ENCODE measurements around the gene B3GAT1. TPM values are rescaled to one million over a fixed set of nuclear protein-coding genes. Genes with fewer than 3 reads are reported as not detected.

Gene B3GAT1
- total RNA-seq, 1 experiment from 2014 or later: 0.10 TPM

DNA sequence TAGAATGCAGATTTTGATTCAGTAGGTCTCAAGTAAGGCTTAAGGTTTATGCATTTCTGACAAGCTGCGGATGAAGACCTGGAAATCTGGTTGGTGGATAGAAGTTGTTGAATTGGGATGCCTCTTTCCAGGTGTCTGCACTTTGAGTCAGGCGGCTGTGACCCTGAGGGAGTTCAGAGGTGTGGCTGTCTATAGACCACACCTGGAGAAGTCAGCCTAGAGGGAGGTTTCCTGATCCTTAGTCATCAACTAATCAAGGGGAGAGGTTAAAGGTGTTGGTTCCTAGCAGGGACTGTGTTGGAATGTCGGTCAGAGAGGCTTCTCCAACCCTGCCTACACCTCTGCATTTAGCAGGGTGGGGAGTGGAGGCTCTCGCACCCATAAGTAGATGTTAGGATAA lies 72.3 kb downstream of the B3GAT1 start:
- CTCF ChIA-PET: no interaction called here
- no peak overlapping the region for H3K27ac ChIP-seq (ENCODE audit: low read length)

DNA sequence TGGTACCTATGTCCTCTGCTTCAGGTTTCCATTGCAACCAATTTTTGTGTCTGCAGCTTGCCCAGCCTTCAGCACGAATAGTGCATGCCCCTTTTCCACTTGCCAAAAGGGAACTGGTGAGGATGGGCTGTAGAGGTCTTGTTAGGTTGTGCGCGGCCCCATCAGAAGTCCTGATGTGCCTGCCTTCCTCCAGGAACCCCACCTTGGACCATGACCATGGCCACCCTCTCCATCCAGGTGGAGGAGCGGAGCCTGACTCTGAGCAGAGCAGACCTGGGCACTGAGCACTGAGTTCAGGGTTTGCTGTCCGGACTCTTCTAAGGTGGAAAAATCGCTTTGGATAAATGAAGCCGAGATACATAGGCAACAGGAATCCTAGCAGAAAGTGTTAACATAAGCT lies 73.4 kb downstream of the B3GAT1 start:
- TF ChIP-seq, protein P1, sequence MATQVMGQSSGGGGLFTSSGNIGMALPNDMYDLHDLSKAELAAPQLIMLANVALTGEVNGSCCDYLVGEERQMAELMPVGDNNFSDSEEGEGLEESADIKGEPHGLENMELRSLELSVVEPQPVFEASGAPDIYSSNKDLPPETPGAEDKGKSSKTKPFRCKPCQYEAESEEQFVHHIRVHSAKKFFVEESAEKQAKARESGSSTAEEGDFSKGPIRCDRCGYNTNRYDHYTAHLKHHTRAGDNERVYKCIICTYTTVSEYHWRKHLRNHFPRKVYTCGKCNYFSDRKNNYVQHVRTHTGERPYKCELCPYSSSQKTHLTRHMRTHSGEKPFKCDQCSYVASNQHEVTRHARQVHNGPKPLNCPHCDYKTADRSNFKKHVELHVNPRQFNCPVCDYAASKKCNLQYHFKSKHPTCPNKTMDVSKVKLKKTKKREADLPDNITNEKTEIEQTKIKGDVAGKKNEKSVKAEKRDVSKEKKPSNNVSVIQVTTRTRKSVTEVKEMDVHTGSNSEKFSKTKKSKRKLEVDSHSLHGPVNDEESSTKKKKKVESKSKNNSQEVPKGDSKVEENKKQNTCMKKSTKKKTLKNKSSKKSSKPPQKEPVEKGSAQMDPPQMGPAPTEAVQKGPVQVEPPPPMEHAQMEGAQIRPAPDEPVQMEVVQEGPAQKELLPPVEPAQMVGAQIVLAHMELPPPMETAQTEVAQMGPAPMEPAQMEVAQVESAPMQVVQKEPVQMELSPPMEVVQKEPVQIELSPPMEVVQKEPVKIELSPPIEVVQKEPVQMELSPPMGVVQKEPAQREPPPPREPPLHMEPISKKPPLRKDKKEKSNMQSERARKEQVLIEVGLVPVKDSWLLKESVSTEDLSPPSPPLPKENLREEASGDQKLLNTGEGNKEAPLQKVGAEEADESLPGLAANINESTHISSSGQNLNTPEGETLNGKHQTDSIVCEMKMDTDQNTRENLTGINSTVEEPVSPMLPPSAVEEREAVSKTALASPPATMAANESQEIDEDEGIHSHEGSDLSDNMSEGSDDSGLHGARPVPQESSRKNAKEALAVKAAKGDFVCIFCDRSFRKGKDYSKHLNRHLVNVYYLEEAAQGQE (IDR thresholded peaks at IDR 0.05; ENCODE audit: insufficient read depth in 1 of 2, low read depth in 2 of 2, low read length in 1 of 2): no peak
- no peak for TF ChIP-seq SIN3A (IDR thresholded peaks at IDR 0.05; ENCODE audit: borderline replicate concordance, insufficient read depth, low read depth, low read length)
- no peak for TF ChIP-seq TCF7L2 (IDR thresholded peaks at IDR 0.05; ENCODE audit: low read depth, low read length)
- no peak for TF ChIP-seq POLR2AphosphoS5 (IDR thresholded peaks at IDR 0.05; ENCODE audit: low read depth, low read length)
- TF ChIP-seq, protein P2, sequence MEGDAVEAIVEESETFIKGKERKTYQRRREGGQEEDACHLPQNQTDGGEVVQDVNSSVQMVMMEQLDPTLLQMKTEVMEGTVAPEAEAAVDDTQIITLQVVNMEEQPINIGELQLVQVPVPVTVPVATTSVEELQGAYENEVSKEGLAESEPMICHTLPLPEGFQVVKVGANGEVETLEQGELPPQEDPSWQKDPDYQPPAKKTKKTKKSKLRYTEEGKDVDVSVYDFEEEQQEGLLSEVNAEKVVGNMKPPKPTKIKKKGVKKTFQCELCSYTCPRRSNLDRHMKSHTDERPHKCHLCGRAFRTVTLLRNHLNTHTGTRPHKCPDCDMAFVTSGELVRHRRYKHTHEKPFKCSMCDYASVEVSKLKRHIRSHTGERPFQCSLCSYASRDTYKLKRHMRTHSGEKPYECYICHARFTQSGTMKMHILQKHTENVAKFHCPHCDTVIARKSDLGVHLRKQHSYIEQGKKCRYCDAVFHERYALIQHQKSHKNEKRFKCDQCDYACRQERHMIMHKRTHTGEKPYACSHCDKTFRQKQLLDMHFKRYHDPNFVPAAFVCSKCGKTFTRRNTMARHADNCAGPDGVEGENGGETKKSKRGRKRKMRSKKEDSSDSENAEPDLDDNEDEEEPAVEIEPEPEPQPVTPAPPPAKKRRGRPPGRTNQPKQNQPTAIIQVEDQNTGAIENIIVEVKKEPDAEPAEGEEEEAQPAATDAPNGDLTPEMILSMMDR (IDR thresholded peaks at IDR 0.05): no peak
- no peak for ATAC-seq

More for the DNA sequence above, 72.3 kb downstream of the B3GAT1 start:
- TF ChIP-seq POLR2AphosphoS5 (IDR thresholded peaks at IDR 0.05; ENCODE audit: low read depth, low read length): no peak
- TF ChIP-seq SIN3A (IDR thresholded peaks at IDR 0.05; ENCODE audit: borderline replicate concordance, insufficient read depth, low read depth, low read length): no peak
- TF ChIP-seq, protein P1 (IDR thresholded peaks at IDR 0.05; ENCODE audit: insufficient read depth in 1 of 2, low read depth in 2 of 2, low read length in 1 of 2): no peak
- no peak for TF ChIP-seq TCF7L2 (IDR thresholded peaks at IDR 0.05; ENCODE audit: low read depth, low read length)
- TF ChIP-seq, protein P2 (IDR thresholded peaks at IDR 0.05): no peak
- H3K27me3 ChIP-seq (ENCODE audit: control insufficient read depth, insufficient read depth, low read length): no peaks in the 10 kb centered on the region
- no TSS peak for BruUV-seq (replicated peaks)
- no peaks in the 10 kb centered on the region for H3K36me3 ChIP-seq (ENCODE audit: control insufficient read depth, insufficient read depth, low read length)
- no peak for DNase-seq (ENCODE audit: low read depth, low spot score)
- H3K4me3 ChIP-seq (ENCODE audit: low read depth in 2 of 2, low read length in 2 of 2): no peak overlapping the region
- no peak for ATAC-seq
- in situ Hi-C loops (cut with HindIII; ENCODE audit: low pct_unique_long_range_greater_than_20kb, low sequenced_read_pairs) (no loop called here), intact Hi-C loops (cut with micrococcal nuclease; ENCODE audit: unreplicated experiment) (no loop called here)
- H3K9me3 ChIP-seq (ENCODE audit: control insufficient read depth, insufficient read depth, low read depth, low read length): no peaks in the 10 kb centered on the region
- no peaks in the 10 kb centered on the region for H3K4me1 ChIP-seq (ENCODE audit: control insufficient read depth, insufficient read depth, low read length)
- POLR2A ChIA-PET: no interaction called here

More for the DNA sequence above, 73.4 kb downstream of the B3GAT1 start:
- no TSS peak for BruUV-seq (replicated peaks)
- no peak overlapping the region for H3K27ac ChIP-seq (ENCODE audit: low read length)
- H3K36me3 ChIP-seq (ENCODE audit: control insufficient read depth, insufficient read depth, low read length): no peaks in the 10 kb centered on the region
- ChIA-PET CTCF (no interaction called here), POLR2A (no interaction called here)
- H3K9me3 ChIP-seq (ENCODE audit: control insufficient read depth, insufficient read depth, low read depth, low read length): no peaks in the 10 kb centered on the region
- H3K4me1 ChIP-seq (ENCODE audit: control insufficient read depth, insufficient read depth, low read length): no peaks in the 10 kb centered on the region
- in situ Hi-C loops (cut with HindIII; ENCODE audit: low pct_unique_long_range_greater_than_20kb, low sequenced_read_pairs): no loop called here
- intact Hi-C loops (cut with micrococcal nuclease; ENCODE audit: unreplicated experiment): no loop called here
- no peak overlapping the region for H3K4me3 ChIP-seq (ENCODE audit: low read depth in 2 of 2, low read length in 2 of 2)
- no peak for DNase-seq (ENCODE audit: low read depth, low spot score)
- no peaks in the 10 kb centered on the region for H3K27me3 ChIP-seq (ENCODE audit: control insufficient read depth, insufficient read depth, low read length)
